ENCODE results near the gene MON1A. TPM values are rescaled to one million over a fixed set of nuclear protein-coding genes. Genes with fewer than 3 reads are reported as not detected.

MON1A gene
- total RNA-seq, 2 experiments from 2014 or later: 0.85 to 1.3 TPM

DNA sequence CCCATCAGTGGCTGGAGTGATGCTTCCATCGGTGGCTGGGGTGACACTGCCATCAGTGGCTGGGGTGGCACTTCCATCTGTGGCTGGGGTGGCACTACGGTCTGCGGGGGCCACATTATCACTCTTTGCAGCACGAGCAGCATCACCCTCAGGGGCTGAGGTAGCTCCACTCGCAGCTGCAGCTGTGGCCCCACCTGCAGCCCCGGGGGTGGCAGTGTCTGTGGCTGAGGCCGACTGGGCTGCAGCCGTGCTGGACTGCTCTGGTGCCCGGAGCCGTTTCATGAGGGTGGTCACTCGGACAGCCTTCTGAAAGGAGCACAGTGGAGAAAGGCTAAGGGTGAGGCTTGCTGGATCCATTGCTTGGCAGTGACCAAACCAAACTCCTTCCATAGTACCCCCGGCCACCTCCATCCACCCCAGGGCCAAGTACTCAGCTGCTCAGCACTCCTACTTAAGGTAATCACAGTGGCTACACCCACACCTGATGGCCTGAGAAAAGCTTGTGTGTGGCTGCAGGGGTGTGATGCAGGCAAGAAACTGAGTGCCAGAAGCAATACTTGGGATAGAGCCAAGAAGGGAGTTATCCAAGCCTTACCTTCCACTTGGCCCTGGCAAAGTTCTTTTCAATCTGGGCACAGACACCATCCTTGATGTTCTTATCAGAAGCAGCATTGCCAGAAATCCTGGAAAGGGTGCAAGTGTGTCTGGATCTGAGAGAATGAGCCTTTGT, 69.9 kb downstream of the MON1A start:
- Histone ChIP-seq H3K4me3 (ENCODE audit: low read length) (no peak overlapping the region), H3K9me3 (ENCODE audit: control insufficient read depth in 1 of 2, insufficient read depth in 1 of 2, low read length in 2 of 2) (no peaks in the 10 kb centered on the region), H3K4me1 (ENCODE audit: insufficient read depth, low read length) (peaks cover 18% of the 10 kb centered on the region), H3K36me3 (ENCODE audit: insufficient read depth, low read length) (no peaks in the 10 kb centered on the region), H3K27ac (ENCODE audit: low read depth in 1 of 2, low read length in 2 of 2) (no peak overlapping the region), H3K27me3 (ENCODE audit: control insufficient read depth in 1 of 2, insufficient read depth in 2 of 2, low read length in 2 of 2) (peaks cover 7% of the 10 kb centered on the region in 2 experiments)
- Mint-ChIP-seq H3K27me3 (peaks cover 8% of the 10 kb centered on the region), H3K27ac (no peak overlapping the region), H3K36me3 (ENCODE audit: low read depth) (no peaks in the 10 kb centered on the region), H3K4me3 (no peak overlapping the region), H3K9me3 (no peaks in the 10 kb centered on the region), H3K4me1 (ENCODE audit: low read depth) (peaks cover 7% of the 10 kb centered on the region)
- POLR2A ChIA-PET: no interaction called here
- TF ChIP-seq, protein P1, sequence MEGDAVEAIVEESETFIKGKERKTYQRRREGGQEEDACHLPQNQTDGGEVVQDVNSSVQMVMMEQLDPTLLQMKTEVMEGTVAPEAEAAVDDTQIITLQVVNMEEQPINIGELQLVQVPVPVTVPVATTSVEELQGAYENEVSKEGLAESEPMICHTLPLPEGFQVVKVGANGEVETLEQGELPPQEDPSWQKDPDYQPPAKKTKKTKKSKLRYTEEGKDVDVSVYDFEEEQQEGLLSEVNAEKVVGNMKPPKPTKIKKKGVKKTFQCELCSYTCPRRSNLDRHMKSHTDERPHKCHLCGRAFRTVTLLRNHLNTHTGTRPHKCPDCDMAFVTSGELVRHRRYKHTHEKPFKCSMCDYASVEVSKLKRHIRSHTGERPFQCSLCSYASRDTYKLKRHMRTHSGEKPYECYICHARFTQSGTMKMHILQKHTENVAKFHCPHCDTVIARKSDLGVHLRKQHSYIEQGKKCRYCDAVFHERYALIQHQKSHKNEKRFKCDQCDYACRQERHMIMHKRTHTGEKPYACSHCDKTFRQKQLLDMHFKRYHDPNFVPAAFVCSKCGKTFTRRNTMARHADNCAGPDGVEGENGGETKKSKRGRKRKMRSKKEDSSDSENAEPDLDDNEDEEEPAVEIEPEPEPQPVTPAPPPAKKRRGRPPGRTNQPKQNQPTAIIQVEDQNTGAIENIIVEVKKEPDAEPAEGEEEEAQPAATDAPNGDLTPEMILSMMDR (IDR thresholded peaks at IDR 0.05): no peak
- intact Hi-C loops (cut with DNase I, micrococcal nuclease): loop anchor here in 1 of 2 experiments (5.0 kb wide), 1 partner anchor 78 kb away; no protein-coding TSS in a partner anchor
- CTCF ChIA-PET: no interaction called here
- DNase-seq (no peak), ATAC-seq (ENCODE audit: poor library complexity) (no peak)

Other genes starting within 250 kb of the MON1A start
- gene MST1, start 240.3 kb downstream of the MON1A start, total RNA-seq: 1 to 10 TPM; 7.8 TPM
- gene RNF123, start 240.3 kb downstream of the MON1A start, total RNA-seq: 10 to 100 TPM; 28.8 to 29.7 TPM
- 1 to 10 TPM in 1 of 2 experiments, under 1 TPM in 1; 0.82 to 1.3 TPM for gene AMIGO3, start 210.1 kb downstream of the MON1A start, total RNA-seq
- gene GMPPB, start 205.9 kb downstream of the MON1A start, total RNA-seq: 10 to 100 TPM; 39.0 to 41.4 TPM
- 10 to 100 TPM; 33.3 to 36.0 TPM for gene IP6K1, start 143.3 kb downstream of the MON1A start, total RNA-seq
- under 1 TPM in 1 of 2 experiments, not detected in 1; 0.17 TPM for gene CDHR4, start 129.9 kb downstream of the MON1A start, total RNA-seq
- gene INKA1, start 126.5 kb downstream of the MON1A start, total RNA-seq: under 1 TPM; 0.85 to 0.87 TPM
- gene UBA7, start 115.9 kb downstream of the MON1A start, total RNA-seq: 100 to 1,000 TPM; 208 to 213 TPM
- 1 to 10 TPM; 2.4 TPM for gene TRAIP, start 73.2 kb downstream of the MON1A start, total RNA-seq
- gene CAMKV, start 59.9 kb downstream of the MON1A start, total RNA-seq: under 1 TPM in 1 of 2 experiments, not detected in 1; 0.28 TPM
- under 1 TPM; 0.55 to 0.89 TPM for gene MST1R, start 25.9 kb downstream of the MON1A start, total RNA-seq
- 100 to 1,000 TPM in 1 of 2 experiments, 10 to 100 TPM in 1; 99.3 to 106 TPM for gene RBM6, start 10.3 kb upstream of the MON1A start, total RNA-seq
- gene RBM5, start 159.1 kb upstream of the MON1A start, total RNA-seq: 100 to 1,000 TPM; 324 to 330 TPM
- gene SEMA3F, start 225.5 kb upstream of the MON1A start, total RNA-seq: 1 to 10 TPM in 1 of 2 experiments, under 1 TPM in 1; 0.22 to 1.1 TPM

All from CD4-positive, alpha-beta T cell (primary cell).